ENCODE data around the gene CDK15. TPM values are rescaled to one million over a fixed set of nuclear protein-coding genes. Genes with fewer than 3 reads are reported as not detected.

Gene CDK15
- total RNA-seq, 1 experiment from 2014 or later, result 4.8 TPM

- TF ChIP-seq, protein P1, sequence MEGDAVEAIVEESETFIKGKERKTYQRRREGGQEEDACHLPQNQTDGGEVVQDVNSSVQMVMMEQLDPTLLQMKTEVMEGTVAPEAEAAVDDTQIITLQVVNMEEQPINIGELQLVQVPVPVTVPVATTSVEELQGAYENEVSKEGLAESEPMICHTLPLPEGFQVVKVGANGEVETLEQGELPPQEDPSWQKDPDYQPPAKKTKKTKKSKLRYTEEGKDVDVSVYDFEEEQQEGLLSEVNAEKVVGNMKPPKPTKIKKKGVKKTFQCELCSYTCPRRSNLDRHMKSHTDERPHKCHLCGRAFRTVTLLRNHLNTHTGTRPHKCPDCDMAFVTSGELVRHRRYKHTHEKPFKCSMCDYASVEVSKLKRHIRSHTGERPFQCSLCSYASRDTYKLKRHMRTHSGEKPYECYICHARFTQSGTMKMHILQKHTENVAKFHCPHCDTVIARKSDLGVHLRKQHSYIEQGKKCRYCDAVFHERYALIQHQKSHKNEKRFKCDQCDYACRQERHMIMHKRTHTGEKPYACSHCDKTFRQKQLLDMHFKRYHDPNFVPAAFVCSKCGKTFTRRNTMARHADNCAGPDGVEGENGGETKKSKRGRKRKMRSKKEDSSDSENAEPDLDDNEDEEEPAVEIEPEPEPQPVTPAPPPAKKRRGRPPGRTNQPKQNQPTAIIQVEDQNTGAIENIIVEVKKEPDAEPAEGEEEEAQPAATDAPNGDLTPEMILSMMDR (IDR thresholded peaks at IDR 0.05), result no peak
- TF ChIP-seq POLR2AphosphoS5 (IDR thresholded peaks at IDR 0.05; ENCODE audit: low read depth, low read length), result no peak
- TF ChIP-seq, protein P2, sequence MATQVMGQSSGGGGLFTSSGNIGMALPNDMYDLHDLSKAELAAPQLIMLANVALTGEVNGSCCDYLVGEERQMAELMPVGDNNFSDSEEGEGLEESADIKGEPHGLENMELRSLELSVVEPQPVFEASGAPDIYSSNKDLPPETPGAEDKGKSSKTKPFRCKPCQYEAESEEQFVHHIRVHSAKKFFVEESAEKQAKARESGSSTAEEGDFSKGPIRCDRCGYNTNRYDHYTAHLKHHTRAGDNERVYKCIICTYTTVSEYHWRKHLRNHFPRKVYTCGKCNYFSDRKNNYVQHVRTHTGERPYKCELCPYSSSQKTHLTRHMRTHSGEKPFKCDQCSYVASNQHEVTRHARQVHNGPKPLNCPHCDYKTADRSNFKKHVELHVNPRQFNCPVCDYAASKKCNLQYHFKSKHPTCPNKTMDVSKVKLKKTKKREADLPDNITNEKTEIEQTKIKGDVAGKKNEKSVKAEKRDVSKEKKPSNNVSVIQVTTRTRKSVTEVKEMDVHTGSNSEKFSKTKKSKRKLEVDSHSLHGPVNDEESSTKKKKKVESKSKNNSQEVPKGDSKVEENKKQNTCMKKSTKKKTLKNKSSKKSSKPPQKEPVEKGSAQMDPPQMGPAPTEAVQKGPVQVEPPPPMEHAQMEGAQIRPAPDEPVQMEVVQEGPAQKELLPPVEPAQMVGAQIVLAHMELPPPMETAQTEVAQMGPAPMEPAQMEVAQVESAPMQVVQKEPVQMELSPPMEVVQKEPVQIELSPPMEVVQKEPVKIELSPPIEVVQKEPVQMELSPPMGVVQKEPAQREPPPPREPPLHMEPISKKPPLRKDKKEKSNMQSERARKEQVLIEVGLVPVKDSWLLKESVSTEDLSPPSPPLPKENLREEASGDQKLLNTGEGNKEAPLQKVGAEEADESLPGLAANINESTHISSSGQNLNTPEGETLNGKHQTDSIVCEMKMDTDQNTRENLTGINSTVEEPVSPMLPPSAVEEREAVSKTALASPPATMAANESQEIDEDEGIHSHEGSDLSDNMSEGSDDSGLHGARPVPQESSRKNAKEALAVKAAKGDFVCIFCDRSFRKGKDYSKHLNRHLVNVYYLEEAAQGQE (IDR thresholded peaks at IDR 0.05; ENCODE audit: insufficient read depth in 1 of 2, low read depth in 2 of 2, low read length in 1 of 2), result no peak
- no peak for TF ChIP-seq SIN3A (IDR thresholded peaks at IDR 0.05; ENCODE audit: borderline replicate concordance, insufficient read depth, low read depth, low read length)
- no peak for TF ChIP-seq TCF7L2 (IDR thresholded peaks at IDR 0.05; ENCODE audit: low read depth, low read length)
- H3K27me3 ChIP-seq (ENCODE audit: control insufficient read depth, insufficient read depth, low read length), result no peaks in the 10 kb centered on the region
- POLR2A ChIA-PET, result no interaction called here
- no peaks in the 10 kb centered on the region for H3K9me3 ChIP-seq (ENCODE audit: control insufficient read depth, insufficient read depth, low read depth, low read length)
- H3K36me3 ChIP-seq (ENCODE audit: control insufficient read depth, insufficient read depth, low read length), result no peaks in the 10 kb centered on the region
- in situ Hi-C loops (cut with HindIII; ENCODE audit: low pct_unique_long_range_greater_than_20kb, low sequenced_read_pairs), result no loop called here
- intact Hi-C loops (cut with micrococcal nuclease; ENCODE audit: unreplicated experiment), result no loop called here
- H3K4me3 ChIP-seq (ENCODE audit: low read depth in 2 of 2, low read length in 2 of 2), result no peak overlapping the region
- no peak overlapping the region for H3K27ac ChIP-seq (ENCODE audit: low read length)
- no peak for ATAC-seq
- DNase-seq (ENCODE audit: low read depth, low spot score), result no peak
- BruUV-seq (replicated peaks), result no TSS peak
- CTCF ChIA-PET, result no interaction called here
- H3K4me1 ChIP-seq (ENCODE audit: control insufficient read depth, insufficient read depth, low read length), result no peaks in the 10 kb centered on the region
Observed at GRCh38 chr2:201938156-201938775, 131.9 kb downstream of the CDK15 start.

- POLR2A ChIA-PET, result interaction anchor here (0.6 kb wide), 1 partner anchor 197 kb away, joined by 3 read pairs; no protein-coding TSS in a partner anchor
- H3K4me1 ChIP-seq (ENCODE audit: control insufficient read depth, insufficient read depth, low read length), result no peaks in the 10 kb centered on the region
- H3K9me3 ChIP-seq (ENCODE audit: control insufficient read depth, insufficient read depth, low read depth, low read length), result no peaks in the 10 kb centered on the region
- no peak for TF ChIP-seq TCF7L2 (IDR thresholded peaks at IDR 0.05; ENCODE audit: low read depth, low read length)
- TF ChIP-seq, protein P2 (IDR thresholded peaks at IDR 0.05; ENCODE audit: insufficient read depth in 1 of 2, low read depth in 2 of 2, low read length in 1 of 2), result no peak
- TF ChIP-seq SIN3A (IDR thresholded peaks at IDR 0.05; ENCODE audit: borderline replicate concordance, insufficient read depth, low read depth, low read length), result no peak
- no peak for TF ChIP-seq POLR2AphosphoS5 (IDR thresholded peaks at IDR 0.05; ENCODE audit: low read depth, low read length)
- TF ChIP-seq, protein P1 (IDR thresholded peaks at IDR 0.05), result no peak
- no TSS peak for BruUV-seq (replicated peaks)
- intact Hi-C loops (cut with micrococcal nuclease; ENCODE audit: unreplicated experiment) (no loop called here), in situ Hi-C loops (cut with HindIII; ENCODE audit: low pct_unique_long_range_greater_than_20kb, low sequenced_read_pairs) (no loop called here)
- DNase-seq (ENCODE audit: low read depth, low spot score) (no peak), ATAC-seq (no peak)
- H3K27ac ChIP-seq (ENCODE audit: low read length), result no peak overlapping the region
- CTCF ChIA-PET, result no interaction called here
- H3K4me3 ChIP-seq (ENCODE audit: low read depth in 2 of 2, low read length in 2 of 2), result no peak overlapping the region
- H3K36me3 ChIP-seq (ENCODE audit: control insufficient read depth, insufficient read depth, low read length), result no peaks in the 10 kb centered on the region
- no peaks in the 10 kb centered on the region for H3K27me3 ChIP-seq (ENCODE audit: control insufficient read depth, insufficient read depth, low read length)
Observed at GRCh38 chr2:201938781-201939180, 132.4 kb downstream of the CDK15 start.

Measured in Panc1 (cell line).